Right lobe of liver (tissue), 6 donors: ENCODE results near the gene TICRR. TPM values are rescaled to one million over a fixed set of nuclear protein-coding genes. Genes with fewer than 3 reads are reported as not detected.
"Not testable (repeated sequence)": the region's sequence is repeated elsewhere in the genome, so short reads cannot be mapped to it uniquely, and the experiment has no call there.

ENCODE experiments used
- ATAC-seq, 4 donors: fragments of 200-7000 bp; cut with Tn5 transposase; one replicate each; pipeline ENCODE4 v1.9.1; 2020; ENCODE audit warnings: mild to moderate bottlenecking in 4 of 4, moderate library complexity in 4 of 4
- DNase-seq, 3 donors: peaks; one replicate each; pipeline ENCODE4 v3.0.0-alpha.2; 2020
- H3K27ac ChIP-seq, 3 donors: fragments of 200-600 bp; one replicate each; pipeline ENCODE4 v1.8.0; 2022
- H3K27me3 ChIP-seq, 2 donors: fragments of 200-600 bp; one replicate each; pipeline ENCODE4 v1.8.0; 2022
- H3K36me3 ChIP-seq, 4 donors: fragments of 200-600 bp; sonication (generic) in 1 of 4; one replicate each; pipeline versions ENCODE4 v1.5.1 to v1.8.0; 2017 to 2022; ENCODE audit warnings: control low read depth in 1 of 4
- H3K4me1 ChIP-seq, 4 donors: fragments of 200-600 bp; sonication (generic) in 1 of 4; one replicate each; pipeline versions ENCODE4 v1.5.1 to v1.8.0; 2017 to 2022; ENCODE audit warnings: control low read depth in 1 of 4
- H3K4me3 ChIP-seq, 3 donors: fragments of 200-600 bp; one replicate each; pipeline ENCODE4 v1.8.0; 2022
- H3K9me3 ChIP-seq, 4 donors: fragments of 200-600 bp; sonication (generic) in 1 of 4; one replicate each; pipeline versions ENCODE4 v1.5.1 to v1.8.0; 2017 to 2022; ENCODE audit warnings: control low read depth in 1 of 4
- POLR2A ChIP-seq: fragments of 450-650 bp; IDR thresholded peaks from one replicate; pipeline ENCODE4 v1.6.1; 2017; ENCODE audit warnings: antibody characterized with exemption, mild to moderate bottlenecking
- WGBS: methylation state at CpG from one replicate; pipeline ENCODE4 v1.1.6; 2018; ENCODE audit warnings: low coverage, low lambda C conversion rate; ENCODE audit not compliant: insufficient coverage; ENCODE audit errors: missing lambda C conversion rate; 5-methylcytosine and 5-hydroxymethylcytosine counted together
- intact Hi-C, 2 donors: fragments of 100-400 bp; cut with DNase I; formaldehyde crosslinking; loops; one replicate each; pipeline versions ENCODE4 v1.11.2 to v1.14.1; 2022
- total RNA-seq, 6 experiments: library from RNA; depleted of rRNA in 2 of 6; stranded (reverse); fragments of >200 nt in 2 of 6; fragmentation: NEBNext Ultra II Directional in 3 of 6; extraction: Animal tissue kit (Norgen Biotek cat#: 25700) in 3 of 6; gene quantifications; one replicate each; pipeline versions ENCODE4 v1.1.0 to v1.2.4, GENCODE V29; 2016 to 2023
- TF ChIP-seq, protein P1 (sequence below), 4 donors: fragments of 200-600 bp in 3 of 4; fragments of 450-650 bp in 1 of 4; IDR thresholded peaks; one replicate each; pipeline versions ENCODE4 v1.5.1 to v1.8.0; 2016 to 2022; ENCODE audit warnings: antibody characterized with exemption in 4 of 4, mild to moderate bottlenecking in 2 of 4
- donor health status: DM: no; HTN: yes; CAD: no.
- donor health status: DM: no; HTN: no; CAD: no.
- donor health status: DM: no; HTN: no; CAD: no.
- donor health status: DM: no; HTN: yes; CAD: no.
- donor health status: DM: no; HTN: yes; CAD: no.

TICRR gene
- total RNA-seq, 6 experiments from 2014 or later, result 0.05 to 1.1 (median 0.24) TPM; not detected in 1

DNA sequence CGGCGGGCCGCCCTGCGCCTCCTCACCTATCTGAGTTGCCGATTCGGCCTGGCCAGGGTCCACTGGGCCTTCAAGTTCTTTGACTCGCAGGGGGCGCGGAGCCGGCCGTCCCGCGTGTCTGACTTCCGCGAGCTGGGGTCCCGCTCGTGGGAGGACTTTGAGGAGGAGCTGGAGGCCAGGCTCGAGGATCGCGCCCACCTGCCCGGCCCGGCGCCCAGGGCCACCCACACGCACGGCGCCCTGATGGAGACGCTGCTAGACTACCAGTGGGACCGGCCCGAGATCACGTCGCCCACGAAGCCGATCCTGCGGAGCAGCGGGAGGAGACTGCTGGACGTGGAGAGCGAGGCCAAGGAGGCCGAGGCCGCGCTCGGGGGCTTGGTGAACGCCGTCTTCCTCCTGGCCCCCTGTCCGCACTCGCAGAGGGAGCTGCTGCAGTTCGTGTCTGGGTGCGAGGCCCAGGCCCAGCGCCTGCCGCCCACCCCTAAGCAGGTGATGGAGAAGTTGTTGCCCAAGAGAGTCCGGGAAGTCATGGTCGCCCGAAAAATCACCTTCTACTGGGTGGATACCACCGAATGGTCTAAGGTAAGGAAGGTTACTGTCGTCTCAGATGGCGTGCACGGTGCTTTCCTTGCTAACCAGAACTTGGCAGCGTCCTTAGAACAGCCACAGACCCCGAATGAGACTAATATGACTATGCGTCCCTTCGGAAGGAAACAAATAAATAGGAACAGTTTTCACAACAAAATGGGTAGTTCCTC is 567 bp downstream of the TICRR start:
- Histone ChIP-seq H3K27me3 (no peaks in the 10 kb centered on the region), H3K4me1 (peaks cover 0 to 7% (median 2%) of the 10 kb centered on the region in 4 donors), H3K27ac (no peak overlapping the region), H3K36me3 (no peaks in the 10 kb centered on the region), H3K4me3 (peak overlapping the region; percentile 64 to 70 (median 66)), H3K9me3 (no peaks in the 10 kb centered on the region)
- no peak for ATAC-seq
- intact Hi-C loops, result no loop called here
- no peak for TF ChIP-seq POLR2A
- TF ChIP-seq, protein P1, sequence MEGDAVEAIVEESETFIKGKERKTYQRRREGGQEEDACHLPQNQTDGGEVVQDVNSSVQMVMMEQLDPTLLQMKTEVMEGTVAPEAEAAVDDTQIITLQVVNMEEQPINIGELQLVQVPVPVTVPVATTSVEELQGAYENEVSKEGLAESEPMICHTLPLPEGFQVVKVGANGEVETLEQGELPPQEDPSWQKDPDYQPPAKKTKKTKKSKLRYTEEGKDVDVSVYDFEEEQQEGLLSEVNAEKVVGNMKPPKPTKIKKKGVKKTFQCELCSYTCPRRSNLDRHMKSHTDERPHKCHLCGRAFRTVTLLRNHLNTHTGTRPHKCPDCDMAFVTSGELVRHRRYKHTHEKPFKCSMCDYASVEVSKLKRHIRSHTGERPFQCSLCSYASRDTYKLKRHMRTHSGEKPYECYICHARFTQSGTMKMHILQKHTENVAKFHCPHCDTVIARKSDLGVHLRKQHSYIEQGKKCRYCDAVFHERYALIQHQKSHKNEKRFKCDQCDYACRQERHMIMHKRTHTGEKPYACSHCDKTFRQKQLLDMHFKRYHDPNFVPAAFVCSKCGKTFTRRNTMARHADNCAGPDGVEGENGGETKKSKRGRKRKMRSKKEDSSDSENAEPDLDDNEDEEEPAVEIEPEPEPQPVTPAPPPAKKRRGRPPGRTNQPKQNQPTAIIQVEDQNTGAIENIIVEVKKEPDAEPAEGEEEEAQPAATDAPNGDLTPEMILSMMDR (IDR thresholded peaks at IDR 0.05), result no peak
- DNase-seq, result peak in 1 of 3 donors; percentile 63
- WGBS, result under 1% methylated on average over 13 of the region's 60 CpGs

DNA sequence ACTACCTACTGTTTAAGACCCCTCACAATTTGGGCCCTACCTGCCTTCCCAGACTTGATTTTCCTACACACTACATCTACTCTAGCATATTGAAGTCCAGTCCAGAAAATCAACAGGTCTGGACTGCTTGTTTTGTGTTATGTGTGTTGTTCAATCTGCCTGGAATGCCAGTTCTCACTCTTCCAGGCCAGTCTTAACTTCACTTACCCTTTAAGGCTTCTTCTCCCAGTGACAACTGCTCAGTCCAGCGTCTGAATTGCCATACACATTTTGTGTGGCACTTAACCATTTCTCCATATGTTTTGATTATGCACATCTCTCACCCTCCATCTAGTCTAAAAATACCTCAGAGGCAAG is 1.1 kb downstream of the TICRR start:
- DNase-seq (no peak), ATAC-seq (no peak)
- TF ChIP-seq POLR2A, result no peak
- TF ChIP-seq, protein P1 (IDR thresholded peaks at IDR 0.05), result no peak
- Histone ChIP-seq H3K4me3 (no peak overlapping the region), H3K9me3 (no peaks in the 10 kb centered on the region), H3K27ac (no peak overlapping the region), H3K27me3 (no peaks in the 10 kb centered on the region), H3K4me1 (peaks cover 0 to 7% (median 2%) of the 10 kb centered on the region in 4 donors), H3K36me3 (no peaks in the 10 kb centered on the region)
- 25% methylated on average over 1 of the region's 1 CpG for whole genome bisulfite sequencing
- intact Hi-C loops, result no loop called here

DNA sequence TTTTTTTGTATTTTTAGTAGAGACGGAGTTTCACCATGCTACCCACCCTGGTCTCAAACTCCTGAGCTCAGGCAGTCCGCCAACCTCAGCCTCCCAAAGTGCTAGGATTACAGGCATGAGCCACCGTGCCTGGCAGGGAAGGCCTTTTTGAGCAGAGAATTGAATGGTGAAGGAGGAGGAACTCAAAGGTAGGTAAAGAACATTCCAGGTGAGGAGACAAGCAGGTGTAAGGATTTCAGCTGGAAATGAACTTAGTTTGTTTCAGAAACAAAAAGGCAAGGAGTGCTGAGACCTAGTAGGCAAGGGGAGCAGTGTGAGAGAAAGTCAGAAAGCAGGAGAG is 2.5 kb downstream of the TICRR start:
- Histone ChIP-seq H3K4me3 (no peak overlapping the region), H3K36me3 (no peaks in the 10 kb centered on the region), H3K27ac (no peak overlapping the region), H3K4me1 (peaks cover 0 to 7% (median 2%) of the 10 kb centered on the region in 4 donors), H3K27me3 (no peaks in the 10 kb centered on the region), H3K9me3 (no peaks in the 10 kb centered on the region)
- intact Hi-C loops, result no loop called here
- 83% methylated on average over 2 of the region's 3 CpGs for WGBS
- TF ChIP-seq POLR2A, result no peak
- DNase-seq (no peak), ATAC-seq (no peak)

DNA sequence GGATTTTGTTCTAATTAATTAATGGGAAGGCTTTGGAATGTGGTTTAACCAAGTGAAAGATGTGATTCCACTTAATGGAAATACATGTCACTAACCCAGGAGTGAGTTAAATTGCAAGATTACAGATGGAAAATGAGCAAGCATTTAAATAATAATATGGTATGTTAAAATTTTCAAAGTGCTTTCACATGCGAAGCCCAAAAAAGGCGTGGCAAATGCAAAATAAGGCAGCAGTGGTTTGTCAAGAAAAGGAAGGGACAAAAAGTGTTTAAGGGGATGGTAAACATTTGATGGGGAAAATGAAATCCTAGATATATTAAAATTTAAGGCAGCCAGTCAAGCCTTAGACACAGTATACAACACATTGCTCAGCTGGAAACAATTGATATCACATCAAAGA is 2.9 kb downstream of the TICRR start:
- intact Hi-C loops, result no loop called here
- no peaks in the 10 kb centered on the region for H3K36me3 ChIP-seq
- no peaks in the 10 kb centered on the region for H3K27me3 ChIP-seq
- ATAC-seq (no peak), DNase-seq (no peak)
- TF ChIP-seq, protein P1 (IDR thresholded peaks at IDR 0.05), result no peak
- TF ChIP-seq POLR2A, result no peak
- H3K4me3 ChIP-seq, result no peak overlapping the region
- no peaks in the 10 kb centered on the region for H3K9me3 ChIP-seq
- H3K4me1 ChIP-seq, result peaks cover 0 to 7% (median 2%) of the 10 kb centered on the region in 4 donors
- no peak overlapping the region for H3K27ac ChIP-seq
- 92% methylated on average over 2 of the region's 2 CpGs for WGBS

DNA sequence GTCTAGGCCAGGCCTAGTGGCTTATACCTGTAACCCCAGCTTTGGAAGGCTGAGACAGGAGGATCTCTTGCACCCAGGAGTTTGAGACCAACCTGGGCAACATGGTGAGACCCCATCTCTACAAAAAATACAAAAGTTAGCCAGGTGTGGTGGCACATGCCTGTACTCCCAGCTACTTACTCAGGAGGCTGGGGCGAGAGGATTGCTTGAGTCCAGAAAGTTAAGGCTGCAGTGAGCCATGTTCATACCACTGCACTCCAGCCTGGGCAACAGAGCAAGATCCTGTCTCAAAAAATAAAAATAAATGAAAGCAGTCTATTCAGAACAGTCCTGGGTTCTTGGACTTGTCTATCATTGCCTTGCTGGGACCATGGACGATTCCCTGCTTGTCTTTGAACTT is 5.5 kb downstream of the TICRR start:
- H3K9me3 ChIP-seq, intact Hi-C loops, ATAC-seq, H3K4me1 ChIP-seq, H3K27me3 ChIP-seq, DNase-seq, H3K4me3 ChIP-seq, H3K36me3 ChIP-seq, H3K27ac ChIP-seq: not testable (repeated sequence)
- 80% methylated on average over 1 of the region's 2 CpGs for WGBS
